HepG2 (cell line): ENCODE results near the gene CIART. TPM values are rescaled to one million over a fixed set of nuclear protein-coding genes. Genes with fewer than 3 reads are reported as not detected.

Experiments used
- GTF2F1 ChIP-seq: fragments of 150-350 bp; IDR thresholded peaks from 2 replicates; pipeline ENCODE4 v1.6.1; 2014; ENCODE audit warnings: low read length
- HES4 ChIP-seq: sonication (generic); formaldehyde crosslinking; IDR thresholded peaks from 2 replicates; pipeline ENCODE4 v1.9.0; 2021; ENCODE audit warnings: mild to moderate bottlenecking, missing genetic modification reagents, borderline replicate concordance
- ISL2 ChIP-seq: sonication (generic); formaldehyde crosslinking; IDR thresholded peaks from 2 replicates; pipeline ENCODE4 v1.5.0; 2020; ENCODE audit warnings: missing genetic modification reagents
- MLLT10 ChIP-seq: sonication (generic); formaldehyde crosslinking; IDR thresholded peaks from 2 replicates; pipeline ENCODE4 v1.4.0; 2020; ENCODE audit warnings: missing genetic modification reagents
- NFE2L2 ChIP-seq: fragments of 150-350 bp; IDR thresholded peaks from 2 replicates; pipeline ENCODE4 v1.6.1; 2014; ENCODE audit warnings: low read length
- NRL ChIP-seq: sonication (generic); formaldehyde crosslinking; IDR thresholded peaks from 2 replicates; pipeline ENCODE4 v1.5.0; 2020; ENCODE audit warnings: missing genetic modification reagents, mild to moderate bottlenecking, moderate library complexity, borderline replicate concordance
- PRDM15 ChIP-seq: sonication (generic); formaldehyde crosslinking; IDR thresholded peaks from 2 replicates; pipeline ENCODE4 v1.4.0; 2020; ENCODE audit warnings: missing genetic modification reagents
- SNAPC4 ChIP-seq: sonication (generic); formaldehyde crosslinking; IDR thresholded peaks from 2 replicates; pipeline ENCODE4 v1.4.0; 2020; ENCODE audit warnings: mild to moderate bottlenecking, missing genetic modification reagents
- SOX13 ChIP-seq, 3 experiments: fragments of 450-650 bp in 1 of 3; sonication (generic) in 1 of 3; formaldehyde crosslinking in 1 of 3; IDR thresholded peaks in 2 of 3; conservative IDR thresholded peaks in 1 of 3; 2 replicates each; pipeline versions ENCODE4 v1.5.0 to v1.6.1; 2016 to 2020; ENCODE audit warnings: antibody characterized with exemption in 1 of 3, mild to moderate bottlenecking in 1 of 3, missing compliant biosample characterization in 1 of 3, missing genetic modification reagents in 1 of 3, moderate library complexity in 1 of 3
- ZGPAT ChIP-seq: IDR thresholded peaks from 2 replicates; pipeline ENCODE4 v1.6.1; 2016; ENCODE audit warnings: mild to moderate bottlenecking
- ZNF282 ChIP-seq: fragments of 450-650 bp; IDR thresholded peaks from 2 replicates; pipeline ENCODE4 v1.6.1; 2018; ENCODE audit not compliant: partially characterized antibody
- ZNF333 ChIP-seq: sonication (generic); formaldehyde crosslinking; IDR thresholded peaks from 2 replicates; pipeline ENCODE4 v1.4.0; 2020; ENCODE audit warnings: mild to moderate bottlenecking, missing genetic modification reagents, borderline replicate concordance
- ZNF513 ChIP-seq: sonication (generic); formaldehyde crosslinking; conservative IDR thresholded peaks from 2 replicates; pipeline ENCODE4 v1.5.0; 2020; ENCODE audit warnings: missing genetic modification reagents
- polyA plus RNA-seq, 8 experiments: library from polyadenylated mRNA; depleted of rRNA in 3 of 8; stranded (reverse) in 7 of 8; unstranded in 1 of 8; fragments of >200 nt; fragmentation: Illumina TruSeq in 4 of 8; extraction: Trizol in 4 of 8; gene quantifications; 2 replicates each; pipeline versions ENCODE4 v1.2.1 to v1.2.3, GENCODE V29; 2011 to 2016; ENCODE audit warnings: low read depth in 4 of 8, missing spikeins in 1 of 8, mixed read lengths in 1 of 8; ENCODE audit not compliant: insufficient read depth in 1 of 8
- total RNA-seq, 5 experiments: library from RNA; depleted of rRNA; stranded (reverse); fragments of >200 nt; fragmentation: Illumina TruSeq; extraction: Trizol; gene quantifications; 2 replicates each; pipeline ENCODE4 v1.2.3, GENCODE V29; 2016; ENCODE audit warnings: low read depth in 1 of 5
- TF ChIP-seq, protein P1 (sequence below): sonication (generic); formaldehyde crosslinking; IDR thresholded peaks from 2 replicates; pipeline ENCODE4 v1.5.0; 2020; ENCODE audit warnings: mild to moderate bottlenecking, missing genetic modification reagents, borderline replicate concordance

The CIART gene
- total and polyA plus RNA-seq, 2 of the 13 experiments (the other 11 are each of a cell fraction or from before 2014, with no cell fraction given): 0.58 TPM; not detected in 1

DNA sequence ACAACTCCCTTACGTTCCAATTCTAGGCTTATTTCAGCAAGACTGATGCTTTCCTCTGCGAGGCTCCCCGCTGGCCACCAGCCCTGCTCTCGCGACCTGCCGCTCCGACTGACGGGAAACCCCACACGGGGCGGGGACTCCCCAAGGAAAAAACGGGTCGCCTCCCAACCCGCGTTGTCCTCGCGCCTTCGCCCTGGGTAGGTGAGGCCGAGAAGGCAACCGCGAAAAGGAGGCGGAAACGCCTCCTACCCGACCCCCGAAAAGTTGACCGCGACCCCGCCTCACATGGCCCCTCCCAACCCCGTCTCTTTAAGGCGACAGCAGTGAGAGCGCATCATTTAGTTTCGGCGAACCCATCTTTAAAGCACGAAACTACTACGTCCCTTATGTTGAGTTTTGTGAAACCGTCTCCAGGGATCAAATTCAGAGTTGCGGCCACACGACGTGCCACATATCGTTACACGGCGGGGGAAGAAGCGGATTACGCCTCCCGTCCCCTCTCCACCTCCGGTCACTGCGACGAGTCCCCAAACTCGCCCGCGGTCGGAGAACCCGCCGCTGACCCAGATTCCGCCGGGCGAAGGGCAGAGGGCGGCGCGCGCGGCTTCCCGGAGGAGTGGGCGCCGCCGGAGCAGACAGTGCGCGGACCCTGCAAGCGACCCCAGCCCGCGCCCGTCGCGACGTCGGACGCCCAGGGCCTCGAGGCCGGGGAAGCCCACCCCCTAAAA is 47.6 kb upstream of the CIART start (continued):
- TF ChIP-seq PRDM15 (CRISPR knock-in tag) (no peak), GTF2F1 (no peak), SOX13 (IDR thresholded peaks at IDR 0.05) (no peak), SOX13 (CRISPR knock-in tag; conservative IDR thresholded peaks at IDR 0.05 in 1 of 2, IDR thresholded peaks at IDR 0.05 in 1 of 2) (no peak; a peak in 1 of 4 replicates), MLLT10 (CRISPR knock-in tag) (no peak), ZNF513 (CRISPR knock-in tag) (0 out of 2 replicates have a peak, but pooled peaks have one; percentile 39), HES4 (no peak), ISL2 (CRISPR knock-in tag) (no peak; the same call in 1 of the 2 replicates), NFE2L2 (no peak), SNAPC4 (CRISPR knock-in tag) (no peak), NRL (CRISPR knock-in tag) (peak; percentile 86), ZGPAT (CRISPR knock-in tag) (peak; percentile 75), ZNF282 (no peak), ZNF333 (CRISPR knock-in tag) (no peak)
- TF ChIP-seq, protein P1, sequence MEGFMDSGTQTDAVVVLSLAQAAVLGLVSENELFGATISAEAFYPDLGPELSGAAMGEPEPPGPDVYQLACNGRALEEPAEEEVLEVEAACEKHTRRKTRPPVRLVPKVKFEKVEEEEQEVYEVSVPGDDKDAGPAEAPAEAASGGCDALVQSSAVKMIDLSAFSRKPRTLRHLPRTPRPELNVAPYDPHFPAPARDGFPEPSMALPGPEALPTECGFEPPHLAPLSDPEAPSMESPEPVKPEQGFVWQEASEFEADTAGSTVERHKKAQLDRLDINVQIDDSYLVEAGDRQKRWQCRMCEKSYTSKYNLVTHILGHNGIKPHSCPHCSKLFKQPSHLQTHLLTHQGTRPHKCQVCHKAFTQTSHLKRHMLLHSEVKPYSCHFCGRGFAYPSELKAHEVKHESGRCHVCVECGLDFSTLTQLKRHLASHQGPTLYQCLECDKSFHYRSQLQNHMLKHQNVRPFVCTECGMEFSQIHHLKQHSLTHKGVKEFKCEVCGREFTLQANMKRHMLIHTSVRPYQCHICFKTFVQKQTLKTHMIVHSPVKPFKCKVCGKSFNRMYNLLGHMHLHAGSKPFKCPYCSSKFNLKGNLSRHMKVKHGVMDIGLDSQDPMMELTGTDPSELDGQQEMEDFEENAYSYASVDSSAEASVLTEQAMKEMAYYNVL: no peak
